Hepatocyte (in vitro differentiated cells): ENCODE measurements around the gene DEPDC5. TPM values are rescaled to one million over a fixed set of nuclear protein-coding genes. Genes with fewer than 3 reads are reported as not detected.

Experiments used
- DNase-seq: peaks from one replicate; pipeline ENCODE4 v3.0.0-alpha.2; 2016; ENCODE audit warnings: low spot score
- H2AFZ ChIP-seq: fragments of 200-600 bp; sonication (generic); 2 replicates; pipeline ENCODE4 v1.6.0; 2016; ENCODE audit warnings: antibody characterized with exemption, mild to moderate bottlenecking
- H3K27ac ChIP-seq: fragments of 200-600 bp; sonication (generic); 2 replicates; pipeline ENCODE4 v1.5.1; 2016; ENCODE audit warnings: mild to moderate bottlenecking
- H3K27me3 ChIP-seq: fragments of 200-600 bp; sonication (generic); 2 replicates; pipeline ENCODE4 v1.6.1; 2016
- H3K36me3 ChIP-seq: fragments of 200-600 bp; sonication (generic); replicated peaks from 2 replicates; pipeline ENCODE4 v1.5.1; 2016; ENCODE audit warnings: low read depth; ENCODE audit not compliant: insufficient read depth
- H3K4me1 ChIP-seq: fragments of 200-600 bp; sonication (generic); 2 replicates; pipeline ENCODE4 v1.5.1; 2016; ENCODE audit warnings: mild to moderate bottlenecking, moderate library complexity; ENCODE audit not compliant: insufficient read depth
- H3K4me2 ChIP-seq: fragments of 200-600 bp; sonication (generic); 2 replicates; pipeline ENCODE4 v1.6.0; 2016
- H3K4me3 ChIP-seq: fragments of 200-600 bp; sonication (generic); 2 replicates; pipeline ENCODE4 v1.5.1; 2016; ENCODE audit warnings: mild to moderate bottlenecking
- H3K79me2 ChIP-seq: fragments of 200-600 bp; sonication (generic); 2 replicates; pipeline ENCODE4 v1.6.0; 2017; ENCODE audit warnings: mild to moderate bottlenecking
- H3K9me2 ChIP-seq: fragments of 200-600 bp; sonication (generic); replicated peaks from 2 replicates; pipeline ENCODE4 v1.6.0; 2017; ENCODE audit warnings: mild to moderate bottlenecking; ENCODE audit not compliant: insufficient read depth
- H3K9me3 ChIP-seq: fragments of 200-600 bp; sonication (generic); 2 replicates; pipeline ENCODE4 v1.5.1; 2016; ENCODE audit warnings: low read depth, mild to moderate bottlenecking
- H4K20me1 ChIP-seq: fragments of 200-600 bp; sonication (generic); 2 replicates; pipeline ENCODE4 v1.6.0; 2016; ENCODE audit warnings: mild to moderate bottlenecking; ENCODE audit not compliant: insufficient read depth, poor library complexity, severe bottlenecking
- CTCF ChIP-seq: fragments of 200-600 bp; sonication (generic); IDR thresholded peaks from 2 replicates; pipeline ENCODE4 v1.5.1; 2016; ENCODE audit warnings: antibody characterized with exemption, mild to moderate bottlenecking; ENCODE audit not compliant: poor library complexity
- EZH2 ChIP-seq: fragments of 200-600 bp; sonication (generic); IDR thresholded peaks from 2 replicates; pipeline ENCODE4 v1.6.1; 2016; ENCODE audit warnings: antibody characterized with exemption, mild to moderate bottlenecking, borderline replicate concordance
- EZH2phosphoT487 ChIP-seq: fragments of 200-600 bp; sonication (generic); IDR thresholded peaks from one replicate; pipeline ENCODE4 v1.6.1; 2018; ENCODE audit warnings: antibody characterized with exemption, mild to moderate bottlenecking, low read depth, moderate library complexity; ENCODE audit not compliant: unreplicated experiment, severe bottlenecking
- WGBS: methylation state at CpG from one replicate; pipeline ENCODE4 v1.1.6; 2016; ENCODE audit warnings: low lambda C conversion rate; ENCODE audit errors: missing lambda C conversion rate; 5-methylcytosine and 5-hydroxymethylcytosine counted together
- polyA plus RNA-seq: library from polyadenylated mRNA; unstranded; fragments of >200 nt; fragmentation: Nextera tagmentation; extraction: Ambion mirVana; gene quantifications from 2 replicates; pipeline ENCODE4 v1.2.1, GENCODE V29; 2016
- total RNA-seq: library from RNA; depleted of rRNA; stranded (reverse); fragments of >200 nt; gene quantifications from 2 replicates; pipeline ENCODE4 v1.2.3, GENCODE V29; 2014

The DEPDC5 gene
- total and polyA plus RNA-seq, 2 experiments from 2014 or later: 12.9 to 14.5 TPM

- 86% methylated on average over 4 of the region's 4 CpGs for WGBS
- Histone ChIP-seq H3K27ac (no peak overlapping the region), H4K20me1 (no peaks in the 10 kb centered on the region), H2AFZ (no peak overlapping the region), H3K9me3 (no peaks in the 10 kb centered on the region), H3K4me1 (no peaks in the 10 kb centered on the region), H3K4me3 (no peak overlapping the region), H3K36me3 (no peaks in the 10 kb centered on the region), H3K4me2 (no peak overlapping the region), H3K79me2 (no peaks in the 10 kb centered on the region), H3K27me3 (no peaks in the 10 kb centered on the region), H3K9me2 (no peaks in the 10 kb centered on the region)
- no peak for DNase-seq
- TF ChIP-seq CTCF (no peak), EZH2 (no peak), EZH2phosphoT487 (no peak)
Observed at GRCh38 chr22:31843526-31843925, 89.7 kb downstream of the DEPDC5 start.

GRCh38 chr22:31844941-31845340 is 91.1 kb downstream of the DEPDC5 start:
- H3K79me2 ChIP-seq: no peaks in the 10 kb centered on the region
- TF ChIP-seq EZH2phosphoT487 (no peak), EZH2 (no peak), CTCF (no peak)
- H3K27ac ChIP-seq: no peak overlapping the region
- no peaks in the 10 kb centered on the region for H3K27me3 ChIP-seq
- no peak overlapping the region for H2AFZ ChIP-seq
- no peaks in the 10 kb centered on the region for H3K9me3 ChIP-seq
- no peaks in the 10 kb centered on the region for H3K4me1 ChIP-seq
- no peaks in the 10 kb centered on the region for H3K36me3 ChIP-seq
- no peaks in the 10 kb centered on the region for H3K9me2 ChIP-seq
- H3K4me2 ChIP-seq: no peak overlapping the region
- 96% methylated on average over 17 of the region's 17 CpGs for WGBS
- no peaks in the 10 kb centered on the region for H4K20me1 ChIP-seq
- H3K4me3 ChIP-seq: no peak overlapping the region
- no peak for DNase-seq

- WGBS: 85% methylated on average over 6 of the region's 6 CpGs
- H3K27ac ChIP-seq: no peak overlapping the region
- H4K20me1 ChIP-seq: no peaks in the 10 kb centered on the region
- no peaks in the 10 kb centered on the region for H3K36me3 ChIP-seq
- no peaks in the 10 kb centered on the region for H3K4me1 ChIP-seq
- TF ChIP-seq CTCF: peak; percentile 13
- no peak for TF ChIP-seq EZH2phosphoT487
- H3K79me2 ChIP-seq: no peaks in the 10 kb centered on the region
- H3K27me3 ChIP-seq: no peaks in the 10 kb centered on the region
- H3K9me3 ChIP-seq: no peaks in the 10 kb centered on the region
- H3K4me2 ChIP-seq: no peak overlapping the region
- no peak overlapping the region for H2AFZ ChIP-seq
- DNase-seq: no peak
- H3K4me3 ChIP-seq: no peak overlapping the region
- no peaks in the 10 kb centered on the region for H3K9me2 ChIP-seq
Observed at GRCh38 chr22:31846161-31847115, 92.6 kb downstream of the DEPDC5 start.
